NB4 (cell line): ENCODE results near the gene ATRAID.

ENCODE experiments used
- DNase-seq: peaks from one replicate; pipeline ENCODE4 v3.0.0; 2010; ENCODE audit warnings: low read depth
- H3K4me3 ChIP-seq: one replicate; pipeline ENCODE4 v1.5.1; 2011; ENCODE audit warnings: mild to moderate bottlenecking, low read depth, low read length, moderate library complexity
- MYC ChIP-seq: IDR thresholded peaks from 2 replicates; pipeline ENCODE4 v1.6.1; 2011; ENCODE audit warnings: low read depth, low read length
- POLR2A ChIP-seq: IDR thresholded peaks from 2 replicates; pipeline ENCODE4 v1.6.1; 2011; ENCODE audit warnings: mild to moderate bottlenecking; ENCODE audit not compliant: insufficient read length; ENCODE audit errors: extremely low read depth
- TF ChIP-seq, protein P1 (sequence below): IDR thresholded peaks from 2 replicates; pipeline ENCODE4 v1.6.1; 2011; ENCODE audit warnings: low read depth, low read length
- TF ChIP-seq, protein P2 (sequence below): IDR thresholded peaks from one replicate; pipeline ENCODE4 v1.5.1; 2012; ENCODE audit warnings: low read depth, low read length

ATRAID gene

DNA sequence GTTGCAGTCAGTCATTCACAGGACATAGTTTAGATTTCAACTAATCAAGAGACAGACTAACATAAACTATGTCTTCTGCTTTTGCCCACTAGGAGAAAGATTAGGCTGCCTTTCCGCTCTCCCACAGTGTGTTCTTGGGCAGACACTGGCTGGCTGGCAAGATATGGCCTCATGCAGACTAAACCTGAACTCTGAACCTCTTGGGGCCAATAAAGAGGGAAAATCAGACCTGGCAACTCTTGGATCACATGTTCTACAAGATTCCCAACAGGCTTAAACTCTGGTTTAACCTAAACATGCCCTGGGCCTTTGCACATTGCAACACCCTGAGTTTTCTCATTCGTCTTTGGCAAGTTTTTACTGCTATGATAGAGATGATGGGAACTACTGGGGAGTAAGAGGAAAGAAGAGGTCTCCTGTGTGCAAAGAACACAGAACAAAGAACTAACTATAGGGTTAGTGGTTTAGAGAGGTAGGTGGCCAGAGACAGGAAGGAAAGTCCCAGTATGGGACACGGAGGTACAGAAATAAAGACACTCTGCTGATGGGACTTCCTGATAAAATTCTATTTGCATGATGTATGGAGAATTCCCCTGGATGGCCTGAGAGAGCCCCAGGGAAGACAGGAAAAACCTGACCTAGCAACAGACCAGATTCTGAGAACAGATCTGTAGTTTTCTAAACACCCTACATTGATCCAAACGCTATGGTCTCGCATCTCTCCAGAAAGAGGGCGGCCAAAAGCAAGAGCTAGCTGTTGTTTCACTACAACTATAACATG lies 2.0 kb upstream of the ATRAID start:
- DNase-seq: peak; percentile 22
- TF ChIP-seq MYC: no peak
- TF ChIP-seq, protein P1, sequence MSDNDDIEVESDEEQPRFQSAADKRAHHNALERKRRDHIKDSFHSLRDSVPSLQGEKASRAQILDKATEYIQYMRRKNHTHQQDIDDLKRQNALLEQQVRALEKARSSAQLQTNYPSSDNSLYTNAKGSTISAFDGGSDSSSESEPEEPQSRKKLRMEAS: no peak
- TF ChIP-seq, protein P2, sequence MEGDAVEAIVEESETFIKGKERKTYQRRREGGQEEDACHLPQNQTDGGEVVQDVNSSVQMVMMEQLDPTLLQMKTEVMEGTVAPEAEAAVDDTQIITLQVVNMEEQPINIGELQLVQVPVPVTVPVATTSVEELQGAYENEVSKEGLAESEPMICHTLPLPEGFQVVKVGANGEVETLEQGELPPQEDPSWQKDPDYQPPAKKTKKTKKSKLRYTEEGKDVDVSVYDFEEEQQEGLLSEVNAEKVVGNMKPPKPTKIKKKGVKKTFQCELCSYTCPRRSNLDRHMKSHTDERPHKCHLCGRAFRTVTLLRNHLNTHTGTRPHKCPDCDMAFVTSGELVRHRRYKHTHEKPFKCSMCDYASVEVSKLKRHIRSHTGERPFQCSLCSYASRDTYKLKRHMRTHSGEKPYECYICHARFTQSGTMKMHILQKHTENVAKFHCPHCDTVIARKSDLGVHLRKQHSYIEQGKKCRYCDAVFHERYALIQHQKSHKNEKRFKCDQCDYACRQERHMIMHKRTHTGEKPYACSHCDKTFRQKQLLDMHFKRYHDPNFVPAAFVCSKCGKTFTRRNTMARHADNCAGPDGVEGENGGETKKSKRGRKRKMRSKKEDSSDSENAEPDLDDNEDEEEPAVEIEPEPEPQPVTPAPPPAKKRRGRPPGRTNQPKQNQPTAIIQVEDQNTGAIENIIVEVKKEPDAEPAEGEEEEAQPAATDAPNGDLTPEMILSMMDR: no peak
- no peak for TF ChIP-seq POLR2A
- peak overlapping the region; percentile 25 for H3K4me3 ChIP-seq

DNA sequence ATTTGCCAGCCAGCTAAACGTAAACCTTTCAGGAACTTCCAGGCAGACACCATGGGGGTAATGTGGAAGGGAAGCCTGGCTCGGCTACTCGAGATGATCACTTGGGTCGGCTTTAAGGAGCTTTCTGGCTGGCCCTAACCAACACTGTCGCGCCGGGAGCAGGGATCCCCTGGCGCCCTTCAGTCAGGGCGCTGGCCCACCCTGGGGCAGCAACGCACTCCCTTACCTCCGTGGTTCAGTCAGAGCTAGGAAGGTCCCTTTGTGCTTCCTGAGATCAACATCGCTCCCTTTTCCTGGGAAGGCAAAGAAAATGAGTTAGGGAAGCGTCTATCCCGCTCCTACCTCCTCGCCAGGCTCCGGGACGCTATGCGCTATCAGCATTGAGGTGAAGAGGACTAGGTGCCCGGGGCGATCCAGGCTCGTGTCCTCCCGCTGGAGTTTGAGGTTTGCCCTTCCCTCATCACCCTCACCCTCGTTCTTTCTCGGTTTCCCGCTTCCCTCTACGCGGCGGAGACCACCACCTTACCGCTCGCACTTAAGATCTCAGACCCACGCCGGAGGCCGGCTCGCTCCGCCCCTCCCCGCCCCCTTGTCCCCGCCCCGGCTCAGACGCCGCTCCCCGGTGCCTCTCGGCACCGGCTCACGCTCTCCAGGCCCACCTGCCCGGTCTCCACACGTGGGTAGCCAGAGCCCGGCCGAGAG lies 449 bp upstream of the ATRAID start:
- TF ChIP-seq MYC: no peak; the same call in 1 of the 2 replicates
- TF ChIP-seq, protein P1: no peak
- TF ChIP-seq, protein P2: no peak
- no peak for TF ChIP-seq POLR2A
- peak; percentile 50 for DNase-seq
- peak overlapping the region; percentile 97 for H3K4me3 ChIP-seq

DNA sequence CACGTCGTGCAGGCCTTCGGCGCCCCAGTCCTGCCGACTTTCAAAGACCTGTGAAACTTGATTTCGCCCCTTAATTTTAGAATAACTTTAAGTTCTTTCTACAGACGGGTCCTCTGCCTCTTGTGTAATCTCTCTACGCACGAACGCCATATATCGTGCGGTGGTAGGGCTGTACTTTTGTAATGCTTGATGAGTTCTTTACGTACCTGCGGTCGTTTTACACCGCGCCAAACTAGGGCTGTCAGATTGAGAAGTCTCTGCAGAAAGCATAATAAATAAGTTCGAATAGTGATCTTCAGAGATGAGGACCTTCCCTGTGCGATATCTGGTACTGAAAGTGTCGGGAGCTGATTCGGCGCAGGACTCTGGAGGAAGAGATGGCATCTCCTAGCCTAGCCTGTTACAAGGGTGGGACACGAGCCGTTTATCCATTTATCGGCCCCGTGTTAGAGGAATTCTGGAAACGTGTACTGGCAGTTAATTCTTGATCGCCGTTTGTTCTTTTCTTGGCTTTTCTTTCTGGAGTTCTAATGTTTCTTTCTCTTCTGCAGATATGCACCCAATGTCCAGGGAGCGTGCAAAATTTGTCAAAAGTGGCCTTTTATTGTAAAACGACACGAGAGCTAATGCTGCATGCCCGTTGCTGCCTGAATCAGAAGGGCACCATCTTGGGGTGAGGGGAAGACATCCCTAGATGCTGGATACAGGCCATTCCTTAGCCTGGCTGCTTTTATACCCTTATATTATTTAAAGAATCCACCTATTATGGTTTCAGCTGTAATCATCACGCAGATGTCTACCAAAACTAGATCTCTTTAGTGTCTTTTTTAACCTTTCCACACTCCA lies 1.0 kb downstream of the ATRAID start:
- peak; percentile 74 for DNase-seq
- TF ChIP-seq MYC (no peak), POLR2A (no peak)
- TF ChIP-seq, protein P2: no peak
- TF ChIP-seq, protein P1: no peak
- peak overlapping the region; percentile 97 for H3K4me3 ChIP-seq

DNA sequence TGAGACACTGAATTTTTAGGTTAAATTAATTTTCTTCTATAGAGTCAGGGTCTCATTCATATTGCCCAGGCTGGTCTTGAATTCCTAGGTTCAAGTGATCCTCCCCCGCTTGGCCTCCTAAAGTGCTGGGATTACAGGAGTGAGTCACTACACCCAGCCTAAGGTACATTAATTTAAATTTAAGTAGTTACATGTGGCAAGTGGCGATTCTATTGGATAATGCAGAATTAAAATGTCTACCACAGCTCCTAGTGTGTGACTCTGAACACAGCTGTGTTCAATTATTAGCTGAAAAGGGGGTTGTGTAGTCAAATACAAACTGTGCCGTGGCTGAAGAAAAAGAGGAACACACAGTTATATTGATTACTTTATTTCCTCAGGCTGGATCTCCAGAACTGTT lies 3.1 kb downstream of the ATRAID start:
- no peak for DNase-seq
- no peak overlapping the region for H3K4me3 ChIP-seq
- TF ChIP-seq, protein P2: no peak
- TF ChIP-seq, protein P1: no peak
- TF ChIP-seq POLR2A (no peak), MYC (no peak)

DNA sequence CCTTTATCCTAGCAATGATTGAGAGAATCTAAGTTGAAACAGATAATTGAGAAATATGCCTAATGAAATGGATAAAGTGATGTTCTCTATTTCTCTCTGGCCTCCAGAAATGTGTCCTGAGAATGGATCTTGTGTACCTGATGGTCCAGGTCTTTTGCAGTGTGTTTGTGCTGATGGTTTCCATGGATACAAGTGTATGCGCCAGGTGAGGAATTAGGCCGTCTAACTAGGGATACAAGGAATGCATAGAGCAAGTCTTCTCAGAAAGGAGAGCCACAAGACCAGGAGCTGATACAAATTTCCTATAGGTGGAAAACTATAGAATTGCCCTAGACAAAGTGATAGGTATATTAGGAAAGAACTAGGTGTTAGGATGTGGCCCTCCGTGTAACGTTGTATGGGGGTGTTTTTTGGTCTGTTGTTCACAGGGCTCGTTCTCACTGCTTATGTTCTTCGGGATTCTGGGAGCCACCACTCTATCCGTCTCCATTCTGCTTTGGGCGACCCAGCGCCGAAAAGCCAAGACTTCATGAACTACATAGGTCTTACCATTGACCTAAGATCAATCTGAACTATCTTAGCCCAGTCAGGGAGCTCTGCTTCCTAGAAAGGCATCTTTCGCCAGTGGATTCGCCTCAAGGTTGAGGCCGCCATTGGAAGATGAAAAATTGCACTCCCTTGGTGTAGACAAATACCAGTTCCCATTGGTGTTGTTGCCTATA lies 4.7 kb downstream of the ATRAID start:
- TF ChIP-seq POLR2A: no peak
- TF ChIP-seq, protein P1: no peak
- no peak for TF ChIP-seq MYC
- TF ChIP-seq, protein P2: no peak
- H3K4me3 ChIP-seq: peak overlapping the region; percentile 58
- no peak for DNase-seq
